Measurements from ENCODE around the gene L3MBTL1.
"Not testable (repeated sequence)": the region's sequence is repeated elsewhere in the genome, so short reads cannot be mapped to it uniquely, and the experiment has no call there.

The L3MBTL1 gene

GRCh38 chr20:43465625-43465943 lies 41.9 kb upstream of the L3MBTL1 start:
- peaks cover 90% of the 10 kb centered on the region for H3K36me3 ChIP-seq (ENCODE audit: control insufficient read depth, insufficient read depth, low read length, severe bottlenecking)

GRCh38 chr20:43467589-43467988 lies 39.9 kb upstream of the L3MBTL1 start:
- H3K9ac ChIP-seq (ENCODE audit: low read length) = no peak overlapping the region
- H3K36me3 ChIP-seq (ENCODE audit: control insufficient read depth, insufficient read depth, low read length, severe bottlenecking) = peaks cover 70% of the 10 kb centered on the region
- peaks cover 16% of the 10 kb centered on the region for H3K4me1 ChIP-seq (ENCODE audit: control insufficient read depth, insufficient read depth, low read length)
- DNase-seq (ENCODE audit: low read depth) = no peak
- no peaks in the 10 kb centered on the region for H3K9me3 ChIP-seq (ENCODE audit: control insufficient read depth, low read length)
- H3K27me3 ChIP-seq (replicated peaks; ENCODE audit: control insufficient read depth, insufficient read depth, low read length) = no peaks in the 10 kb centered on the region
- no peak overlapping the region for H3K4me3 ChIP-seq (ENCODE audit: low read length)

More at GRCh38 chr20:43465625-43465943, 41.9 kb upstream of the L3MBTL1 start:
- Histone ChIP-seq H3K4me1 (ENCODE audit: control insufficient read depth, insufficient read depth, low read length) (peaks cover 25% of the 10 kb centered on the region), H3K27me3 (replicated peaks; ENCODE audit: control insufficient read depth, insufficient read depth, low read length) (no peaks in the 10 kb centered on the region), H3K4me3 (ENCODE audit: low read length) (no peak overlapping the region), H3K9me3 (ENCODE audit: control insufficient read depth, low read length) (no peaks in the 10 kb centered on the region), H3K9ac (ENCODE audit: low read length) (no peak overlapping the region)
- DNase-seq (ENCODE audit: low read depth) = no peak

DNA sequence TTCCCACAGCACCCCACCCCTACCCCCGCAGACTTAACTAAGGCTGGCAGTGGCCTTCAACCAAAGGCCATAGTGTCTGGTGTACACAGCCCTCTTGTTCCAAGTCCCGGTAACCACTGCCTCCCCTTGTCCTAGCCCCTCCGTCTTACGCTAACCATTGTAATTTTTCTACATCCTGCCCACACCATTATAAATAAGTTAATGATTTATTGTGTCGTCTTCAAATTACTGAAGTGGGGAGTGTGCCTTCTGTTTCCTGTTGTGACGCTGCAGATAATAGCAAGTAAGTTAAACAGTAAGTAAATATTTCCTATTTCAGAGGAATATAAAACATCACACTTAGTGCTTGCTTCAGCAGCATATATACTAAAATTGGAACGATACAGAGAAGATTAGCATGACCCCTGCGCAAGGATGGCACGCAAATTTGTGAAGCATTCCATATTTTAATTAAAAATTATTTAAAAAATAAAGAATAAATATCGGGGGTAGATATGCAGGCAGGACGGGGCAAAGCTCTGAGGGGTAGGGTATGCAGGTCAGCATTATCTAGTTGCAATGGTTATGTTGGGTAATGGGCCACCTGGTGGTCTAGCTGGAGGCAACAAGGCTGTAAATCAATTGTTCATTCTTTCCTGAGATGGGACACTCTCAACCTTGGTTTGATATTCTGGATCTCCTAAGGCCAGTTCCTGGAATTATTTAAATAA lies 34.7 kb upstream of the L3MBTL1 start:
- no peaks in the 10 kb centered on the region for H3K9me3 ChIP-seq (ENCODE audit: control insufficient read depth, low read length)
- no peak for DNase-seq (ENCODE audit: low read depth)
- H3K4me3 ChIP-seq (ENCODE audit: low read length) = no peak overlapping the region
- H3K4me1 ChIP-seq (ENCODE audit: control insufficient read depth, insufficient read depth, low read length) = no peaks in the 10 kb centered on the region
- H3K36me3 ChIP-seq (ENCODE audit: control insufficient read depth, insufficient read depth, low read length, severe bottlenecking) = peaks cover 18% of the 10 kb centered on the region
- H3K27me3 ChIP-seq (replicated peaks; ENCODE audit: control insufficient read depth, insufficient read depth, low read length) = no peaks in the 10 kb centered on the region
- no peak overlapping the region for H3K9ac ChIP-seq (ENCODE audit: low read length)

DNA sequence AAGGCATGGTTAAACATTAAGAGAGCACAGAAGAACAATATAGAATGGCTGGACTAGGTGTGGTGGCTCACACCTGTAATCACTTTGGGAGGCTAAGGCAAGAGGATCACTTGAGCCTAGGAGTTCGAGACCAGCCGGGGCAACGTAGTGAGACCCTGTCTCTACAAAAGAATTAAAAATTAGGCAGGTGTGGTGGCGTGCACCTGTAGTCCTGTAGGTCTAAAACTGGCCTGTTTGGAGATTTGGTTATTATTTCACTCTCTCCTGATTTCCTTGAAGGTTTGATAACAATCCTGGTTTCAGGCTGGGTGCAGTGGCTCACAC lies 34.2 kb upstream of the L3MBTL1 start:
- no peak for DNase-seq (ENCODE audit: low read depth)
- H3K4me1 ChIP-seq (ENCODE audit: control insufficient read depth, insufficient read depth, low read length) = no peaks in the 10 kb centered on the region
- H3K27me3 ChIP-seq (replicated peaks; ENCODE audit: control insufficient read depth, insufficient read depth, low read length) = no peaks in the 10 kb centered on the region
- H3K9ac ChIP-seq (ENCODE audit: low read length) = no peak overlapping the region
- peaks cover 14% of the 10 kb centered on the region for H3K36me3 ChIP-seq (ENCODE audit: control insufficient read depth, insufficient read depth, low read length, severe bottlenecking)
- H3K9me3 ChIP-seq (ENCODE audit: control insufficient read depth, low read length) = no peaks in the 10 kb centered on the region
- H3K4me3 ChIP-seq (ENCODE audit: low read length) = no peak overlapping the region

GRCh38 chr20:43477193-43477592 lies 30.3 kb upstream of the L3MBTL1 start:
- Histone ChIP-seq H3K9ac (ENCODE audit: low read length) (no peak overlapping the region), H3K36me3 (ENCODE audit: control insufficient read depth, insufficient read depth, low read length, severe bottlenecking) (no peaks in the 10 kb centered on the region), H3K4me3 (ENCODE audit: low read length) (no peak overlapping the region), H3K27me3 (replicated peaks; ENCODE audit: control insufficient read depth, insufficient read depth, low read length) (no peaks in the 10 kb centered on the region), H3K9me3 (ENCODE audit: control insufficient read depth, low read length) (no peaks in the 10 kb centered on the region), H3K4me1 (ENCODE audit: control insufficient read depth, insufficient read depth, low read length) (no peaks in the 10 kb centered on the region)
- no peak for DNase-seq (ENCODE audit: low read depth)

DNA sequence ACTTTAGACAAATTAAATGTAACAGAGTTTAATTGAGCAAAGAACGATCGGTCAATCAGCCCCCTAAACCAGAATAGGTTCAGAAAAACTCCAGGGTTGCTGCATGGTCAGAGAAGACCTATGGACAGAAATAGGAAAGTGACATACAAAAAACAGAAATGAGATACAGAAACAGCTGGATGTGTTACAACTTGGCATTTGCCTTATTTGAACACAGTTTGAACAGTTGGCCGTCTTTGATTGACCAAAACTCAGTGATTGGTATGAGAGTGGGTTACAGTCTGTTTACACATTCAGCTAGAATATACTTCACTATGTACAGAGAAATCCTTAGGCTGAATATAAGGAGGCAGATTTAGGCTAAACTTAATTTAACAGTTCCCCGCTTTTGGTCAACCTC lies 29.9 kb upstream of the L3MBTL1 start:
- H3K4me1 ChIP-seq (ENCODE audit: control insufficient read depth, insufficient read depth, low read length) = no peaks in the 10 kb centered on the region
- no peaks in the 10 kb centered on the region for H3K9me3 ChIP-seq (ENCODE audit: control insufficient read depth, low read length)
- H3K36me3 ChIP-seq (ENCODE audit: control insufficient read depth, insufficient read depth, low read length, severe bottlenecking) = no peaks in the 10 kb centered on the region
- no peak overlapping the region for H3K4me3 ChIP-seq (ENCODE audit: low read length)
- H3K9ac ChIP-seq (ENCODE audit: low read length) = no peak overlapping the region
- DNase-seq (ENCODE audit: low read depth) = no peak
- no peaks in the 10 kb centered on the region for H3K27me3 ChIP-seq (replicated peaks; ENCODE audit: control insufficient read depth, insufficient read depth, low read length)

DNA sequence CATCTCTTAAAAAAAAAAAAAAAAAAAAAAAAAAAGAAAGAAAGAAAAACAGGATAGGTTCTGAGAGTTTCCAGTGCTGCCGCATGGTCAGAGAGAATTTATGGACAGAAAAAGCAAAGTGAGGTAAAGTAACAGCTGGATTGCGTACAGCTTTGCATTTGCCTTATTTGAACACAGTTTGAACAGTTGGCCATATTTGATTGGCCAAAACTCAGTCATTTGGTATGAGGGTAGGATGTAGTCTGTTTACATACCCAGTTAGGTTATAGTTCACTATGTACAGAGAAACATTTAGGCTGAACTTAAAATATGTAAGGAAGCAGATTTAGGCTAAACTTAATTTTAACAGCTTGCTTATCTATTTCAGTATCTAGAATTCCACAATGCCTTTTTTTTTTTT lies 17.5 kb upstream of the L3MBTL1 start:
- Histone ChIP-seq H3K4me3 (ENCODE audit: low read length) (no peak overlapping the region), H3K4me1 (ENCODE audit: control insufficient read depth, insufficient read depth, low read length) (no peaks in the 10 kb centered on the region), H3K9ac (ENCODE audit: low read length) (no peak overlapping the region), H3K9me3 (ENCODE audit: control insufficient read depth, low read length) (no peaks in the 10 kb centered on the region), H3K27me3 (replicated peaks; ENCODE audit: control insufficient read depth, insufficient read depth, low read length) (no peaks in the 10 kb centered on the region), H3K36me3 (ENCODE audit: control insufficient read depth, insufficient read depth, low read length, severe bottlenecking) (no peaks in the 10 kb centered on the region)
- DNase-seq (ENCODE audit: low read depth) = no peak

- no peaks in the 10 kb centered on the region for H3K9me3 ChIP-seq (ENCODE audit: control insufficient read depth, low read length)
- DNase-seq (ENCODE audit: low read depth) = peak; percentile 60
Observed at GRCh38 chr20:43492101-43492500, 15.4 kb upstream of the L3MBTL1 start.

GRCh38 chr20:43495388-43495787 lies 12.1 kb upstream of the L3MBTL1 start:
- H3K4me1 ChIP-seq (ENCODE audit: control insufficient read depth, insufficient read depth, low read length) = no peaks in the 10 kb centered on the region
- H3K9ac ChIP-seq (ENCODE audit: low read length) = no peak overlapping the region
- H3K4me3 ChIP-seq (ENCODE audit: low read length) = no peak overlapping the region
- peaks cover 3% of the 10 kb centered on the region for H3K9me3 ChIP-seq (ENCODE audit: control insufficient read depth, low read length)
- no peaks in the 10 kb centered on the region for H3K36me3 ChIP-seq (ENCODE audit: control insufficient read depth, insufficient read depth, low read length, severe bottlenecking)
- no peaks in the 10 kb centered on the region for H3K27me3 ChIP-seq (replicated peaks; ENCODE audit: control insufficient read depth, insufficient read depth, low read length)
- no peak for DNase-seq (ENCODE audit: low read depth)

More at GRCh38 chr20:43492101-43492500, 15.4 kb upstream of the L3MBTL1 start:
- Histone ChIP-seq H3K27me3 (replicated peaks; ENCODE audit: control insufficient read depth, insufficient read depth, low read length) (no peaks in the 10 kb centered on the region), H3K4me3 (ENCODE audit: low read length) (no peak overlapping the region), H3K4me1 (ENCODE audit: control insufficient read depth, insufficient read depth, low read length) (no peaks in the 10 kb centered on the region), H3K36me3 (ENCODE audit: control insufficient read depth, insufficient read depth, low read length, severe bottlenecking) (no peaks in the 10 kb centered on the region), H3K9ac (ENCODE audit: low read length) (no peak overlapping the region)

DNA sequence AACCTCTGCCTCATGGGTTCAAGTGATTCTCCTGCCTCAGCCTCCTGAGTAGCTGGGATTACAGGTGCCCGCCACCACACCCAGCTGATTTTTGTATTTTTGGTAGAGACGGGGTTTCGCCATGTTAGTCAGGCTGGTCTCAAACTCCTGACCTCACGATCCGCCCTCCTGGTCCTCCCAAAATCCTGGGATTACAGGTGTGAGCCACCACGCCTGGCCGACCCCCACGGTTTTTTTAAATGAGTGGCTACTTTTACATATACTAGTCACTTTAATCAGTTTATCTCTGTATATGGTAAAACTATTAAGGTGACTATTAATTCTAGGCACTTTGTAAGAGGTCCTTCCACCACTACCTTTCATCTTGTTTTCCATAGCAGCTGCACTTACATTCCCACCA lies 5.5 kb upstream of the L3MBTL1 start:
- H3K9me3 ChIP-seq (ENCODE audit: control insufficient read depth, low read length); H3K4me1 ChIP-seq (ENCODE audit: control insufficient read depth, insufficient read depth, low read length); H3K36me3 ChIP-seq (ENCODE audit: control insufficient read depth, insufficient read depth, low read length, severe bottlenecking); H3K9ac ChIP-seq (ENCODE audit: low read length); H3K4me3 ChIP-seq (ENCODE audit: low read length); DNase-seq (ENCODE audit: low read depth): not testable (repeated sequence)
- peaks cover 23% of the 10 kb centered on the region for H3K27me3 ChIP-seq (replicated peaks; ENCODE audit: control insufficient read depth, insufficient read depth, low read length)

- H3K9me3 ChIP-seq (ENCODE audit: control insufficient read depth, low read length) = no peaks in the 10 kb centered on the region
Observed at GRCh38 chr20:43506238-43506637, 1.3 kb upstream of the L3MBTL1 start.

GRCh38 chr20:43508106-43508505 lies 609 bp downstream of the L3MBTL1 start:
- Histone ChIP-seq H3K36me3 (ENCODE audit: control insufficient read depth, insufficient read depth, low read length, severe bottlenecking) (no peaks in the 10 kb centered on the region), H3K27me3 (replicated peaks; ENCODE audit: control insufficient read depth, insufficient read depth, low read length) (peaks cover 27% of the 10 kb centered on the region), H3K9ac (ENCODE audit: low read length) (peak overlapping the region; percentile 70), H3K4me3 (ENCODE audit: low read length) (peak overlapping the region; percentile 81), H3K9me3 (ENCODE audit: control insufficient read depth, low read length) (no peaks in the 10 kb centered on the region), H3K4me1 (ENCODE audit: control insufficient read depth, insufficient read depth, low read length) (peaks cover 4% of the 10 kb centered on the region)
- DNase-seq (ENCODE audit: low read depth) = no peak

More at GRCh38 chr20:43506238-43506637, 1.3 kb upstream of the L3MBTL1 start:
- Histone ChIP-seq H3K9ac (ENCODE audit: low read length) (no peak overlapping the region), H3K36me3 (ENCODE audit: control insufficient read depth, insufficient read depth, low read length, severe bottlenecking) (no peaks in the 10 kb centered on the region), H3K4me3 (ENCODE audit: low read length) (no peak overlapping the region), H3K4me1 (ENCODE audit: control insufficient read depth, insufficient read depth, low read length) (peaks cover 4% of the 10 kb centered on the region), H3K27me3 (replicated peaks; ENCODE audit: control insufficient read depth, insufficient read depth, low read length) (peaks cover 27% of the 10 kb centered on the region)
- no peak for DNase-seq (ENCODE audit: low read depth)

Data from adipocyte (in vitro differentiated cells).